Testis (tissue), 2 donors: Measurements from ENCODE around the gene SNRNP40.

Source experiments
- POLR2A ChIP-seq: fragments of 450-650 bp; IDR thresholded peaks from one replicate; pipeline ENCODE4 v1.6.1; 2017; ENCODE audit warnings: antibody characterized with exemption, mild to moderate bottlenecking, moderate library complexity
- TF ChIP-seq, protein P1 (sequence below), 3 experiments: fragments of 450-650 bp in 2 of 3; fragments of 200-600 bp in 1 of 3; sonication (generic) in 1 of 3; IDR thresholded peaks; one replicate each; pipeline ENCODE4 v1.5.1; 2016 to 2019; ENCODE audit warnings: antibody characterized with exemption in 3 of 3, mild to moderate bottlenecking in 2 of 3, moderate library complexity in 1 of 3

DNA sequence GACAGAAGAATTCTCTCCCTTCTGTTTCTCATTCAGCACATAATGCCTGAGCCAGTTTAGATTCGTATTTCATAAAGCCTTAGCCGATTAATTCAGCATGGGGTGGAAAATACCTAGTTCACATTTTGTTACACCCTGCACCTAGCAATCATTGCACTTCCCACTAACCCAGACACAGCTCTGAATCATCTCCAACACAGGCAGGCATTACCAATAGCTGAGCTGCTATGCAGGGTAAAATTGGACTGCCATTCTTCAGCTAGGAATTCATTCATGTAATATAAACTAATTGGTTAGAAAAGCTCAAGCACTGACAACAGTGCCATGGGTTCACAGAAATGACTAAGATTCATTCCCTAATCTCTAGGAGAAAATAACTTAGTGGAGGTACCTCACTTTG, 30.0 kb downstream of the SNRNP40 start:
- TF ChIP-seq POLR2A = no peak
- TF ChIP-seq, protein P1, sequence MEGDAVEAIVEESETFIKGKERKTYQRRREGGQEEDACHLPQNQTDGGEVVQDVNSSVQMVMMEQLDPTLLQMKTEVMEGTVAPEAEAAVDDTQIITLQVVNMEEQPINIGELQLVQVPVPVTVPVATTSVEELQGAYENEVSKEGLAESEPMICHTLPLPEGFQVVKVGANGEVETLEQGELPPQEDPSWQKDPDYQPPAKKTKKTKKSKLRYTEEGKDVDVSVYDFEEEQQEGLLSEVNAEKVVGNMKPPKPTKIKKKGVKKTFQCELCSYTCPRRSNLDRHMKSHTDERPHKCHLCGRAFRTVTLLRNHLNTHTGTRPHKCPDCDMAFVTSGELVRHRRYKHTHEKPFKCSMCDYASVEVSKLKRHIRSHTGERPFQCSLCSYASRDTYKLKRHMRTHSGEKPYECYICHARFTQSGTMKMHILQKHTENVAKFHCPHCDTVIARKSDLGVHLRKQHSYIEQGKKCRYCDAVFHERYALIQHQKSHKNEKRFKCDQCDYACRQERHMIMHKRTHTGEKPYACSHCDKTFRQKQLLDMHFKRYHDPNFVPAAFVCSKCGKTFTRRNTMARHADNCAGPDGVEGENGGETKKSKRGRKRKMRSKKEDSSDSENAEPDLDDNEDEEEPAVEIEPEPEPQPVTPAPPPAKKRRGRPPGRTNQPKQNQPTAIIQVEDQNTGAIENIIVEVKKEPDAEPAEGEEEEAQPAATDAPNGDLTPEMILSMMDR (IDR thresholded peaks at IDR 0.05) = no peak
